ENCODE measurements around the gene SUFU.
A peak's percentile ranks its signal among the peaks of the same experiment; 100 is the strongest.

The SUFU gene

GRCh38 chr10:102619281-102619981, 115.7 kb downstream of the SUFU start:
- no peak overlapping the region for H3K4me3 ChIP-seq (ENCODE audit: low read depth, low read length)
- no peak for TF ChIP-seq CTCF (IDR thresholded peaks at IDR 0.05; ENCODE audit: control insufficient read depth, extremely low read depth, insufficient read depth)
- no peak for DNase-seq (ENCODE audit: low read depth)

GRCh38 chr10:102620138-102620590, 116.4 kb downstream of the SUFU start:
- no peak for TF ChIP-seq CTCF (IDR thresholded peaks at IDR 0.05; ENCODE audit: control insufficient read depth, extremely low read depth, insufficient read depth)
- H3K4me3 ChIP-seq (ENCODE audit: low read depth, low read length), result no peak overlapping the region
- no peak for DNase-seq (ENCODE audit: low read depth)

GRCh38 chr10:102620591-102621442, 117.0 kb downstream of the SUFU start:
- no peak for TF ChIP-seq CTCF (IDR thresholded peaks at IDR 0.05; ENCODE audit: control insufficient read depth, extremely low read depth, insufficient read depth)
- no peak for DNase-seq (ENCODE audit: low read depth)

GRCh38 chr10:102621443-102622325, 117.9 kb downstream of the SUFU start:
- no peak for TF ChIP-seq CTCF (IDR thresholded peaks at IDR 0.05; ENCODE audit: control insufficient read depth, extremely low read depth, insufficient read depth)
- DNase-seq (ENCODE audit: low read depth), result peak; percentile 95
- peak overlapping the region; percentile 26; the same call in 1 of the 2 replicates for H3K4me3 ChIP-seq (ENCODE audit: low read depth, low read length)

More at GRCh38 chr10:102620591-102621442, 117.0 kb downstream of the SUFU start:
- no peak overlapping the region for H3K4me3 ChIP-seq (ENCODE audit: low read depth, low read length)

DNA sequence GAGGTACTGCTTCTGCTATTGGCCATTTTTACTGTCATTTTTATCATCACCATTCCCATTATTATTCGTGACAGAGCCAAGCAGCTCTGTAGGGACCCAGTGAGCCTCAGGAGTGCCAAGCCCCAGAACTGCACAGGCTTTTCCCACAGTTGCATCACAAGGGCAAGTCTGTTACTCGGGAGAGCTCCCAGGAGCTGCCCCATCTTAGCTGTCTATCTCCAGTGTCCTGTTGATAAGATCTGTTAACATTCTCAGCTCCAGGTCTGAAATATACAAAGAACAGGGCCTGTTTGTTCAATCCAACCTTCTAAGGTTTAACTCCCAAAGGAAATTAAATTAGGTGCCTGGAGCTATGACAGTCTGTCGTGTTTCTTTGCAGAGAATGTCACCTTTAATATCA, 120.3 kb downstream of the SUFU start:
- DNase-seq (ENCODE audit: low read depth), result no peak
- no peak for TF ChIP-seq CTCF (IDR thresholded peaks at IDR 0.05; ENCODE audit: control insufficient read depth, extremely low read depth, insufficient read depth)
- H3K4me3 ChIP-seq (ENCODE audit: low read depth, low read length), result no peak overlapping the region

All from LNCaP clone FGC (cell line).